Fibroblast of gingiva (primary cell): ENCODE measurements around the gene TSPAN5.

ENCODE experiments used
- DNase-seq: peaks from one replicate; pipeline ENCODE4 v3.0.0-alpha.2; 2011; ENCODE audit warnings: low read depth

Gene TSPAN5

DNA sequence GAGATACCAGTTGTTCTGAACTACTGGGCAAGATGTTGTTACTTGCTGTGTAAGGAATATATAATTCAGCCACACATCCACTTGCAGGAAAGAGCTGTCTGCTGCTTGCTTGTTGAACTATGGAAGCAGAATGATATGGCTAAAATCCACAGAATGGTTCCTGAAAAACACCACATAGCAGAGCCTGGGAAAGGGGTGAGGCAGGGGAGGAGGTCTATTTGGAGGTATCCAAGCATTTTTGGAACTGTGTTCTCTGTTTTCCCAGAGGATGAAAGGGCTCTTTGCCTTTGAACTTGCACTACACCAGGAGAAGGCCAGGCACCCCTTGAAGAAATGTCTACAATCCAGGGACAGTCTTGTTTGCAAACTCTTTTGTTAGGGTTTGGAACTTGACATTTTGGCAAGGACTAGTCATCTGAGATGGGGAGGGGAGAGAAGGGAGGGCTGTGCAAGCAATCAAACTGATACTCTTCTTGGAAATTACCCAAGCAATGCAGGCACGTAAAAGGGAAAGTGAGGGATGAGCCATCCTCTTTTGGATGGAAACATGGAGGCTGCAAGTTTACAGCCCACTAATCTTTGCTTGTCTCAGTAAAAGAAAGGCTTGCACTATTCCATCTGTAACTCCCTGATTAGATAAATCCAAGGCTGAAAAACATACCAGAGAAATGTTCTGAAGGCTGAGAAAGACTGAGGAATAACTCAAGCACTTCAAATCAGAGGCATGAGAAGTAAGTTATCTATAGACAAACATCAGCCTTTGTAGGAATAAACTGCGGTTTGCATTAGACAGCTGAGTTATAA, 141.0 kb downstream of the TSPAN5 start:
- peak; percentile 24 for DNase-seq

DNA sequence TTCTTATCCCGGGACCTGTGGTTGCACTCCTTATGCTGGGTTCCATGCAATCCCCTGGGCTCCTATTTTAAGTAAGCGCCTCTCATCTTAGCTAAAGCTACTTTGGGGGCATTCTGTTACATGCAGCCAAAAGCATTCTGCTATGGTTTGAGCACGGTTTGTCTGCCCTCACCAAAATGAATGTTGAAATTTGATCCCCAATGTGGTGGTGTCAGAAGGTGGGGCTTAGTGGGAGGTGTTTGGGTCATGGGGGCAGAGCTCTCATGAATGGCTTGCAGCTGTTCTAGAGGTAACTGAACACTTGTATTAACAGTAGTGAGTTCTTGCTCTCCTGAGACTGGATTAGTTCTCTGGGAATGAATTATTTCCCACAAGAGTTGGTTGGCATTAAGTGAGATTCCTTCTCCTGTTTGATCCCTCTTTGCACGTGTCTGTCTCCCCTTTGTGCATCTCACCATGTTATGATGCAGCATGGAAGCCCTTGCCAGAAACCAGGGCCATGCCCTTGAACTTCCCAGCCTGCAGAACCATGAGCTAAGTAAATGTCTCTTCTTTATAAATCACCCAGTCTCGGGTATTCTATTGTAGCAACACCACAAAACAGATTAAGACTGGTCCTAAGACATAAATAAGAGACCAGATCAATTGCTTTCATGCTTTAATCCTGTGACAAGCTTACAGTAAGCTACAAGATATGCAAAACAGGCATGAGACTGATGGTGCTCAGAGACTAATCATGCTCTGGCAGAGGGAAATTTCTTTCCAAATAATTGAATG, 141.8 kb downstream of the TSPAN5 start:
- DNase-seq, result no peak

DNA sequence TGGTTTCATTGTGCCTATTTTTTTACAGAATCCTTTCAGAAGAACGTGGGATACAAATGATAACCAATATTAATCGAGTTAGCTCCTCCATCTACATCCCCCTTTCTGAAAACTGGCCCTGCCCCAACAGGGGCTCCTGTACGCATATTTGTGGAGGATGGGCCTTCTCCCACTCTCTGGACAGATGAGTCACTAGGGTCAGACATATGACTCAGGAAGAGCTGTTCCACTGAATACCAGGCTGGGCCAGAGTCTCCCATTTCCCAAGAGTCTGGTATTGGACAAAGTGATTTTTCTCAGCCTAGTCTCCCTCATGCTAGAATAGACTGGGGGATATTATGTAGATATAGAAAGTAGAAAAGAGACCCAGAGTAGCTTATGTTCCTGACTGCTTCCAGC, 142.4 kb downstream of the TSPAN5 start:
- peak; percentile 46 for DNase-seq

GRCh38 chr4:98515470-98515809, 143.0 kb downstream of the TSPAN5 start:
- DNase-seq, result no peak

- DNase-seq, result no peak
Measured at GRCh38 chr4:98514741-98515469, 143.5 kb downstream of the TSPAN5 start.

DNA sequence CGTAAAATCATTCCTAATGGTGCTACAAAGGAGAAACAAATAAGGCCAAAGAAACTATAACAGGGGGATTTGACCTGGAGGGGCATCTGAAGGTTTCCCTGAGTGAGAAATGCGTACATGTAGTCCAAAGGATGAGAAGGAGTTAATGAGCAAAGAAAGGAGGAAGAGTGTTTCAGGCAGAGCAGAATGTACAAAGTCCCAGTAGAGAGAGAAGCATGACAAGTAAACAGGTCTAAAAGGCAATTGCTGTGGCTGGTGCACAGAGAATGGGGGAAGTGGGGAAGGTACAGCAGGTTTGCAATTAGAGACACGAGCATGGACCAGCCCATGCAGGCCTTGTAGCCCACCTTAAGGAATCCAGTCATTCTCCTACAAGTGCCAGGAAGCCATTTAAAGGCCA, 145.5 kb downstream of the TSPAN5 start:
- no peak for DNase-seq

GRCh38 chr4:98510757-98511517, 147.5 kb downstream of the TSPAN5 start:
- peak; percentile 96 for DNase-seq

DNA sequence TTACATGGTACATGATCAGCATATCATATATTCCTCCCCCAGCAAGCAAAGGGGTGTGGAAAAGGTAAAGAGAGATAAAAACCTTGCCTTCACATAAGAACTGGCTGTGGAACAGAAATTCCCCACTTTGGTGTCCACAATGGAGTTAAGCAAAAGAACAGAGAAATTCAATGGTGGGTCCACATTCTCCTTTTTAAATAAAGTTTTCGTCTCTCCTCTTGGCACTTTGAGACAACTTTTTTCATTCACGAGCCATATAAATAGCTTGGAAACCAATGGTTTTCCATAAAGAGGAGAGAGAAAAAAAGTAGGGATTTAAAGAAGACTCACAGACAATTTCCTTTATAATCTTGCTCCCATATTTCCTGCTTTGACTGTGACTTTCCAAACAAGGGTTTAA, 148.1 kb downstream of the TSPAN5 start:
- no peak for DNase-seq

GRCh38 chr4:98509721-98510120, 148.7 kb downstream of the TSPAN5 start:
- no peak for DNase-seq

DNA sequence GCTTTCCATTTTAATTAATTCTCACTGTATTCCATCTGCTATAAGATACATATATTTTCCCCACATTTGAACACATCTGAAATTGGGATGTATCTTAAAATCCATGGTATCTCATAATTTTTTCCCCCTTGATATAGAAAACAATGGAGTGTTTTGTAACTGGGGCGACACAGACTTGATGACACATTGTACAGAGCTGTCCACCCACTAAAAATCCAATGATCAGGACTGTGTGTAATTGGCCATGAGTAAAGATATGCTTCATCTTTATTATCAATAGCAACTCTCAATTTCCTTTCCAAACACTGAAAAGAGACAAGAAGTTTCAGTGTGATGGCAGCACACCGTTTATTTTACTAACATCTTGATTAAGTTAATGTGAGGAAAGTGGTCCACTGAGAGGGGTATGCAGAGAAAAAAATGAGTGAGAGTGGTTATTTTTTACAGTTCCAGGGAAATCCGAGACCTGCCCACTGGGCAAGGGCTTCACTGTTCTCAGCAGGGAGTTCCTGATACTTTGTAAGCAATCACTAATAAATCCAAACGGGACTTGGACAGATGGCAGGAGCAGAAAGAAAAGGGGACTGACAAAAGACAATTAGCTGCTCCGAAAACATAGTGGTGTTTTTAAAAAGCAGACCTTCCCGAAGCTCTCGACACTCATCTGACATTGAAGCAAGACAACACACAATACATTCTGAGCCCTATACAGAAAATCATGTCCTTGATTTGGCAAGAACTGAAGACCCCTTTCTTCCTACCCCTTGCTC, 149.4 kb downstream of the TSPAN5 start:
- DNase-seq, result no peak

DNA sequence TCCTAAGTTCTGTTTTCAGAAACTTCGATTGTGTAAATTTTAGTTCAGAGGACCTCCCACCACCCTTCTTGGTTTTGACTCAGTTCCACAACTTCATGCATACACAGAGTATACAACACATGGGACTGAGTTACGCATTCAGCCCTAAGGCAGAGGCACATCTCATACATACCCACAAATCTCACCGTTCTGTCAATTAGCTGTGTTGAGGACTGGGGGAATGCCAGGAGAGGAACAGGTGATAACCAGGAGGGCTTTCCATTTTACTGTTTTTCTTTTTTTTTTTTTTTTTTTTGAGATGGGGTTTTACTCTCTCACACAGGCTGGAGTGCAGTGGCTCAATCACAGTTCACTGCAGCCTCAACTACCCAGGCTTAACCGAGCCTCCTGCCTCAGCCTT, 150.2 kb downstream of the TSPAN5 start:
- DNase-seq, result no peak

- DNase-seq, result no peak
Measured at GRCh38 chr4:98507299-98507698, 151.1 kb downstream of the TSPAN5 start.

GRCh38 chr4:98506462-98507132, 151.8 kb downstream of the TSPAN5 start:
- DNase-seq, result no peak

- no peak for DNase-seq
Measured at GRCh38 chr4:98505992-98506391, 152.4 kb downstream of the TSPAN5 start.

DNA sequence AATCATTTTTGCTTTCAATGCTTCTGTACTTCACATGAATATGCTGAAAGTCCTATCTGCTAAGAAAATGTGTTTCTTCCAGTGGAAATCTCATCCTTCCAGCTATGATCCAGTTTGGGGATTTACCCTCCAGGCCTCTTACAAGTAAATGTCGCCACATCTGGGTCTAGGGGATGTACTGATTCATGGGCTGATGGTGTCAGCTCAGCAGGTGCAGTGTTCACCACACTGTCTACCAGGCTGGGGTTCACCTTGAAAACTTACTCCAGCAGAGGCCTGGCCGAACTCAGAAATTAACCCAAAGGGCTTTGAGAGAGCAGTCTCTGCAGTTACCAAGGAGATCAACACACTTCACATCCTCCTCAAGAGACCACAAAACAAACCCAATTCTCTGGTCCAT, 154.3 kb downstream of the TSPAN5 start:
- no peak for DNase-seq

DNA sequence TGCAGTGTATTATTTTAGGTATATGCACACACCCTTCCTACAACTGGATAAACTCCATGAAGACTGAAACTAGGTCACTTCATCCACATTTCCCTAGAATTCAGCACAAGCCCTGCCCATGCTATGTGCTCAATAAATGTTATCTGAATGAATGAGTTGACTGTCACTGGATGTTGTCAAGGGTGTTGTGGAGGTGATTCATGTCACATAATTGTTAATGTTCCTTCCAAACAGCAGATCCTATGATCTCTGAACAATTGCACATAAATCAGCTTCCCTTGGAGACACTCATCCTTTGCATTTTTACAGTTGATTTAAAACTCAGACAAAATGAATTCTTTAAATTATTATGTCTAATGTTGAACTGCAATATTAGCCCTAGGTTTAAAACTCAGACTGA, 154.7 kb downstream of the TSPAN5 start:
- no peak for DNase-seq

DNA sequence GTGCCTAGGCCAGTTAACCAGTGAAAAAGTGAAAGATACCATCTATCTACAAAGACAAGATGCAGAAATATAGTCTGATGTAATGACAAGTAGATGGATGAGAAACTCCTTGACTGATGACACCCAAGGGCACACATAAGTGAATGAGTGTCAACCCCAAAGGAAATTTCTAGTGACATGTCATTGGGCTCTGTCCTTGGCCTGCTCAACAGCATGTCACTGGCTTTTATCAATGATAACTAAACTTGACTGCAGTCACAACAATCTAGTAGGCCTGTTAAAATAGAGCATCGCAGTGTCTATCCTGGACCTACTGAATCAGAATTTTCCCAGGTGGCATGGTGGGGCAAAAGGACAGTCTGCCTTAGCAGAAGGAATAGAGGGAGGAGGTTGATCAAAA, 155.8 kb downstream of the TSPAN5 start:
- no peak for DNase-seq

GRCh38 chr4:98502031-98502430, 156.4 kb downstream of the TSPAN5 start:
- DNase-seq, result no peak

DNA sequence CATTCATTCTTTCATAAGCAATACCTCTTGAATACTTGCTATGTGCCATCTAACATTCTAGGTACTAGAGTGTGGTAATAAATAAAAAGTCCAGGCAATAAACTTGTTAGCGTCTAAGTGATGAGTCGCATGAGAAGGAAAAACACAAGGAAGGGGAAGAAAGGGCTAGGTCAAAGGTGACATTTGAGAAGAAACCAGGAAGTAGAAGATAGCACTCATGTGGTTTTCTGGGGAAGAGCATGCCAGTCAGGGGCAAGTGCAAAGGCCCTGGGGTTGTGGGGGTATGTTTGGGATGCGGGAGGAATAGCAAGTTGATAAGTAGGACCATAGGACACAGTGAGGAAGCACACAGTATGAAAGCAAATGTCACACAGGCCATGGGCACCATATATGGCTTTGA, 157.0 kb downstream of the TSPAN5 start:
- no peak for DNase-seq

GRCh38 chr4:98498774-98499173, 159.6 kb downstream of the TSPAN5 start:
- no peak for DNase-seq
